Measurements from ENCODE around the gene PDSS1. TPM values are rescaled to one million over a fixed set of nuclear protein-coding genes. Genes with fewer than 3 reads are reported as not detected.

The PDSS1 gene
- polyA plus RNA-seq, 1 of the 3 experiments (the other 2 are of a cell fraction), result 14.9 TPM

GRCh38 chr10:26703974-26704373 lies 6.5 kb downstream of the PDSS1 start:
- Histone ChIP-seq H3K36me3 (replicated peaks in 1 of 2; ENCODE audit: control insufficient read depth in 1 of 2, insufficient read depth in 2 of 2, low read length in 1 of 2) (peaks cover 2 to 28% of the 10 kb centered on the region in 2 experiments), H3K27me3 (ENCODE audit: insufficient read depth) (no peaks in the 10 kb centered on the region), H3K79me2 (ENCODE audit: insufficient read depth) (peaks cover 47% of the 10 kb centered on the region), H3K9me2 (no peaks in the 10 kb centered on the region), H3K4me1 (ENCODE audit: control insufficient read depth in 1 of 2, insufficient read depth in 2 of 2, low read depth in 1 of 2, low read length in 1 of 2) (no peaks in the 10 kb centered on the region), H3K9me3 (no peaks in the 10 kb centered on the region), H2AFZ (ENCODE audit: low read depth) (no peak overlapping the region), H3K27ac (ENCODE audit: low read depth in 2 of 2, low read length in 1 of 2) (no peak overlapping the region), H3K4me3 (ENCODE audit: low read depth in 2 of 2, low read length in 1 of 2) (no peak overlapping the region), H3F3A (replicated peaks; ENCODE audit: insufficient read depth) (no peaks in the 10 kb centered on the region), H3K9ac (no peak overlapping the region), H3K4me2 (no peak overlapping the region), H4K20me1 (ENCODE audit: insufficient read depth) (no peaks in the 10 kb centered on the region)
- ChIA-PET CTCF (interaction anchor here (1.3 to 1.4 kb wide), 2 partner anchors 22 to 157 kb away, joined by 4 to 6 read pairs; partner anchors contain the start of gene ABI1), POLR2A (no interaction called here)
- DNase-seq, result no peak
- no peak for TF ChIP-seq EZH2phosphoT487 (IDR thresholded peaks at IDR 0.05; ENCODE audit: borderline replicate concordance, low read depth)
- no peak for TF ChIP-seq TCF12 (IDR thresholded peaks at IDR 0.05)
- no peak for TF ChIP-seq REST (IDR thresholded peaks at IDR 0.05; ENCODE audit: low read depth, low read length)
- no peak for TF ChIP-seq FOSL2 (IDR thresholded peaks at IDR 0.05; ENCODE audit: borderline replicate concordance, low read depth)
- no peak for TF ChIP-seq IRF3 (IDR thresholded peaks at IDR 0.05; ENCODE audit: low read depth, low read length)
- no peak for TF ChIP-seq YY1 (IDR thresholded peaks at IDR 0.05; ENCODE audit: low read depth)
- TF ChIP-seq FOXJ3 (CRISPR knock-in tag; IDR thresholded peaks at IDR 0.05), result no peak
- no peak for TF ChIP-seq EP300 (IDR thresholded peaks at IDR 0.05; ENCODE audit: borderline replicate concordance in 1 of 2, low read depth in 1 of 2, low read length in 1 of 2)
- TF ChIP-seq CTCF (IDR thresholded peaks at IDR 0.05), result no peak
- TF ChIP-seq SIN3A (IDR thresholded peaks at IDR 0.05; ENCODE audit: borderline replicate concordance, low read depth, low read length), result no peak
- TF ChIP-seq POLR2AphosphoS5 (IDR thresholded peaks at IDR 0.05; ENCODE audit: low read depth, low read length), result no peak
- no peak for TF ChIP-seq MAX (IDR thresholded peaks at IDR 0.05; ENCODE audit: low read depth)
- no peak for TF ChIP-seq ELF1 (IDR thresholded peaks at IDR 0.05)
- TF ChIP-seq PBX3 (IDR thresholded peaks at IDR 0.05), result no peak
- no peak for TF ChIP-seq SMC3 (IDR thresholded peaks at IDR 0.05; ENCODE audit: low read depth, low read length)
- TF ChIP-seq JUND (IDR thresholded peaks at IDR 0.05), result no peak
- no peak for TF ChIP-seq GABPA (IDR thresholded peaks at IDR 0.05; ENCODE audit: low read depth)
- 83% methylated on average over 9 of the region's 9 CpGs for WGBS (ENCODE audit: low lambda C conversion rate)

All from SK-N-SH (cell line).